Inflammatory macrophage treated with lipopolysaccharide for 4 hours (primary cell): ENCODE data around the gene TMEM117.
A peak's percentile ranks its signal among the peaks of the same experiment; 100 is the strongest.

Source experiments
- DNase-seq: peaks from one replicate; pipeline ENCODE4 v3.0.0-alpha.2; 2020

TMEM117 gene

GRCh38 chr12:43887397-43887796 lies 51.5 kb downstream of the TMEM117 start:
- no peak for DNase-seq

GRCh38 chr12:43891856-43892574 lies 56.1 kb downstream of the TMEM117 start:
- DNase-seq = no peak

- no peak for DNase-seq
Observed at GRCh38 chr12:43893670-43894069, 57.8 kb downstream of the TMEM117 start.

GRCh38 chr12:43895580-43896206 lies 59.8 kb downstream of the TMEM117 start:
- no peak for DNase-seq

- DNase-seq = no peak
Observed at GRCh38 chr12:43896496-43896895, 60.6 kb downstream of the TMEM117 start.

- DNase-seq = no peak
Observed at GRCh38 chr12:43898474-43898873, 62.6 kb downstream of the TMEM117 start.

GRCh38 chr12:43899574-43899973 lies 63.7 kb downstream of the TMEM117 start:
- no peak for DNase-seq

- DNase-seq = no peak
Observed at GRCh38 chr12:43903686-43904085, 67.8 kb downstream of the TMEM117 start.

- DNase-seq = no peak
Observed at GRCh38 chr12:43912859-43913258, 77.0 kb downstream of the TMEM117 start.

- DNase-seq = no peak
Observed at GRCh38 chr12:43914391-43914790, 78.5 kb downstream of the TMEM117 start.

GRCh38 chr12:43914923-43915468 lies 79.1 kb downstream of the TMEM117 start:
- DNase-seq = no peak

- DNase-seq = no peak
Observed at GRCh38 chr12:43917896-43918295, 82.0 kb downstream of the TMEM117 start.

GRCh38 chr12:43921666-43922337 lies 85.9 kb downstream of the TMEM117 start:
- no peak for DNase-seq

- DNase-seq = no peak
Observed at GRCh38 chr12:43930032-43930431, 94.2 kb downstream of the TMEM117 start.

GRCh38 chr12:43931187-43931586 lies 95.3 kb downstream of the TMEM117 start:
- DNase-seq = no peak

- DNase-seq = no peak
Observed at GRCh38 chr12:43935581-43935980, 99.7 kb downstream of the TMEM117 start.

GRCh38 chr12:43937947-43938346 lies 102.1 kb downstream of the TMEM117 start:
- no peak for DNase-seq

- no peak for DNase-seq
Observed at GRCh38 chr12:43942379-43942778, 106.5 kb downstream of the TMEM117 start.

GRCh38 chr12:43945983-43946382 lies 110.1 kb downstream of the TMEM117 start:
- DNase-seq = no peak

- no peak for DNase-seq
Observed at GRCh38 chr12:43951286-43951685, 115.4 kb downstream of the TMEM117 start.

- DNase-seq = peak; percentile 84
Observed at GRCh38 chr12:43957732-43958372, 122.0 kb downstream of the TMEM117 start.

- DNase-seq = no peak
Observed at GRCh38 chr12:43964033-43964432, 128.2 kb downstream of the TMEM117 start.

- DNase-seq = no peak
Observed at GRCh38 chr12:43964961-43965360, 129.1 kb downstream of the TMEM117 start.
